Nephron progenitor cell (in vitro differentiated cells): ENCODE measurements around the gene SLC35B1.

ENCODE experiments used
- DNase-seq: peaks from one replicate; pipeline ENCODE4 v3.0.0; 2021
- H3K27ac Mint-ChIP-seq: 2 replicates; pipeline ENCODE4 v1.8.0; 2021; ENCODE audit warnings: mild to moderate bottlenecking, moderate library complexity, mixed read lengths
- H3K27me3 Mint-ChIP-seq: 2 replicates; pipeline ENCODE4 v1.8.0; 2021; ENCODE audit warnings: mild to moderate bottlenecking, low read depth, mixed read lengths; ENCODE audit not compliant: poor library complexity
- H3K36me3 Mint-ChIP-seq: 2 replicates; pipeline ENCODE4 v1.8.0; 2021; ENCODE audit warnings: low read depth, mixed read lengths
- H3K4me1 Mint-ChIP-seq: 2 replicates; pipeline ENCODE4 v1.8.0; 2021; ENCODE audit warnings: mixed read lengths
- H3K4me3 Mint-ChIP-seq: 2 replicates; pipeline ENCODE4 v1.8.0; 2021; ENCODE audit warnings: mild to moderate bottlenecking, moderate library complexity, mixed read lengths
- H3K9me3 Mint-ChIP-seq: 2 replicates; pipeline ENCODE4 v1.8.0; 2021; ENCODE audit warnings: mild to moderate bottlenecking, moderate library complexity, mixed read lengths
- CTCF ChIP-seq: fragments of 200-600 bp; sonication (generic); IDR thresholded peaks from 2 replicates; pipeline ENCODE4 v1.5.0; 2021; ENCODE audit warnings: antibody characterized with exemption

The SLC35B1 gene, protein sequence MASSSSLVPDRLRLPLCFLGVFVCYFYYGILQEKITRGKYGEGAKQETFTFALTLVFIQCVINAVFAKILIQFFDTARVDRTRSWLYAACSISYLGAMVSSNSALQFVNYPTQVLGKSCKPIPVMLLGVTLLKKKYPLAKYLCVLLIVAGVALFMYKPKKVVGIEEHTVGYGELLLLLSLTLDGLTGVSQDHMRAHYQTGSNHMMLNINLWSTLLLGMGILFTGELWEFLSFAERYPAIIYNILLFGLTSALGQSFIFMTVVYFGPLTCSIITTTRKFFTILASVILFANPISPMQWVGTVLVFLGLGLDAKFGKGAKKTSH

DNA sequence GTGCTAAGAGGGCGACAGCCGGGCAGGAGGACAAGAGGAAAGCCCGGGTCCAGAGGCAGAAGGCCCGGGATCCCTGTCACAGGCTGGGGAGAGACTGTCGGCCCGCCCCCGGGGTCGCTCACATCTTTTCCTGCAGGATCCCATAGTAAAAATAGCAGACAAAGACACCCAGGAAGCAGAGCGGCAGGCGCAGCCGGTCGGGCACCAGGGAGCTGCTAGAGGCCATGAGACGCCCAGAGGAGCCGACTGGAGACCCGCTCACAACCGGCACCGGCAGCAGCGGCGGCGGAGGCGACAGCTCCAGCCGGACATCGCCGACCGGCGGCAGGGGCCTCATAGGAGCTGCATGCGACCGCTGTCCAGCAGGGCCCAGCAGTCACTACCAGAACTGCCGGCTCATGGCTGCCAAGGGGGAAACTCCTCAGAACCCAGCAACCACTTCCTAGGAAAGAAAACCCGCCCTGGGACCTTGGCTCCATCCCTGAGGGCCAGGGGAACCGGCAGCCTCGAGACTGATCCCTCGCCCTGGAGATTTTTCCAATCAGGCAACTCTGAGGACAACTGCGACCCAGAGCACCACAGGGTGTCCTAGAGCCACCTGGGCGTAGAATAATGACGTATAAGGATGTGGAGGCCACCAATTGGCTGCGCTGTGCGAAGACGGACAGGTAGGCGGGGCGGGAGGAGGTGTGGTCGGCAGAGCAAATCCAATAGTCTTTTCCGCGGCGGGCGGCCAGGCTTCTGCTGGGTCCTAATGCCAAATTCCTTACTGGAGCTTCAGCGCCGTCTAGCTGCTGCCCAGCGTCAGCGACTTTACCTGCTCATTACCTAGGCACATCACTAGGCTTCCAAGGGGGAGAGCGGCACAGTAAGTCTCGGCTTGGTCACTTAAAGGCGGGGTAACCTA lies at the start of gene SLC35B1:
SLC35B1 (minus strand) TSS at position 357 of the 907 bp plus-strand sequence; CDS start at position 226, 131 bp downstream.
- peaks cover 6% of the 10 kb centered on the region for H3K27me3 Mint-ChIP-seq
- H3K27ac Mint-ChIP-seq: peak within 1 kb of the TSS; percentile 100
- no peaks in the 10 kb centered on the region for H3K9me3 Mint-ChIP-seq
- peak; percentile 36 for TF ChIP-seq CTCF
- peaks cover 32% of the 10 kb centered on the region for H3K4me1 Mint-ChIP-seq
- H3K36me3 Mint-ChIP-seq: peaks cover 17% of the 10 kb centered on the region
- DNase-seq: peak; percentile 96
- peak within 1 kb of the TSS; percentile 90 for H3K4me3 Mint-ChIP-seq

- no peaks in the 10 kb centered on the region for H3K27me3 Mint-ChIP-seq
- no peak for TF ChIP-seq CTCF
- peaks cover 28% of the 10 kb centered on the region for H3K4me1 Mint-ChIP-seq
- no peaks in the 10 kb centered on the region for H3K36me3 Mint-ChIP-seq
- no peak overlapping the region for H3K27ac Mint-ChIP-seq
- H3K4me3 Mint-ChIP-seq: no peak overlapping the region
- no peaks in the 10 kb centered on the region for H3K9me3 Mint-ChIP-seq
- no peak for DNase-seq
Observed at GRCh38 chr17:49757151-49757777, 49.5 kb upstream of the SLC35B1 start.

DNA sequence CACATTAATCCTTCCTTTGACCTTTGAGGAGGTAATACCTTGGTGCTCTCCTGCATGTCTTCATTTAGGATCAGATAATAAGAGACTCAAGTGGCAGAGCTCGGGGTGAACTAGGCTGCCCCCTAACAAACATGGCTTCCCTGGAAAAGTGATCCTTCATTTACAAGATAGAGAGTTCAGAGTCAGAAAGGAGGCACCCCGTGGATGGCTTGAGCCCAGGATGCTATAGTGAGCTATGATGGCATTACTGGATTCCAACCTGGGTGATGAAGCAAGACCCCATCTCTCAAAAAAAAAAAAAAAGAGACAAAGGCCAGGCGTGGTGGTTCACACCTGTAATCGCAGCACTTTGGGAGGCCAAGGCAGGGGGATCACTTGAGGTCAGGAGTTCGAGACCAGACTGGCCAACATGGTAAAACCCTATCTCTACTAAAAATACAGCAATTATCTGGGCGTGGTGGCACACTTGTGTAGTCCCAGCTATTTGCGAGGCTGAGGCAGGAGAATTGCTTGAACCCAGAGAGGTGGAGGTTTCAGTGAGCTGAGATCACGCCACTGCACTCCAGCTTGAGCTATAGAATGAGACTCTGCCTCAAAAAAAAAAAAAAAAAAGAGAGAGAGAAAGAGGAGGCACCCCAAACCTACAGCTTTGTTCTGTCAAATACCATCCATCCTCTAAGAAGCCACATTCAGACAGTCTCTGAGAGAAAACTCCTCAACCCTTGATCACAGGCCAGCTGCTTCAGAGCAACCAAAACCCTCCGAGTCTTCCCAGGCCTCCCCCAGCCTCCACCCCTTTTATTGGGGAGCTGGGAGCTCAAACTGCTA lies 48.8 kb upstream of the SLC35B1 start:
- TF ChIP-seq CTCF: no peak
- Mint-ChIP-seq H3K9me3 (no peaks in the 10 kb centered on the region), H3K4me1 (peaks cover 21% of the 10 kb centered on the region), H3K4me3 (no peak overlapping the region), H3K27ac (no peak overlapping the region), H3K27me3 (no peaks in the 10 kb centered on the region), H3K36me3 (no peaks in the 10 kb centered on the region)
- DNase-seq: no peak

- no peak for TF ChIP-seq CTCF
- Mint-ChIP-seq H3K27ac (peak overlapping the region; percentile 46), H3K4me1 (peaks cover 16% of the 10 kb centered on the region), H3K4me3 (no peak overlapping the region), H3K27me3 (no peaks in the 10 kb centered on the region), H3K36me3 (no peaks in the 10 kb centered on the region), H3K9me3 (no peaks in the 10 kb centered on the region)
- no peak for DNase-seq
Observed at GRCh38 chr17:49755663-49756283, 48.0 kb upstream of the SLC35B1 start.

GRCh38 chr17:49753959-49754391 lies 46.2 kb upstream of the SLC35B1 start:
- H3K4me3 Mint-ChIP-seq: no peak overlapping the region
- no peaks in the 10 kb centered on the region for H3K9me3 Mint-ChIP-seq
- H3K36me3 Mint-ChIP-seq: no peaks in the 10 kb centered on the region
- no peak for DNase-seq
- H3K27me3 Mint-ChIP-seq: no peaks in the 10 kb centered on the region
- H3K27ac Mint-ChIP-seq: no peak overlapping the region
- H3K4me1 Mint-ChIP-seq: peaks cover 12% of the 10 kb centered on the region
- TF ChIP-seq CTCF: no peak
